Suppressor macrophage (primary cell): ENCODE data around the gene PIK3R2.
"Not testable (repeated sequence)": the region's sequence is repeated elsewhere in the genome, so short reads cannot be mapped to it uniquely, and the experiment has no call there.

Source experiments
- DNase-seq, 4 experiments: peaks; one replicate each; pipeline ENCODE4 v3.0.0-alpha.2; 2020 to 2022
- total RNA-seq, 17 experiments: gene quantifications; one replicate each; lab custom pipeline; 2026; ENCODE audit warnings: mixed read lengths in 6 of 17, inconsistent platforms in 3 of 17; lab: John Stamatoyannopoulos, UW

The PIK3R2 gene
- total RNA-seq = 0 to 0.33 (median 0.05) reads per million in 17 experiments

GRCh38 chr19:18152817-18153555 is at the start of gene PIK3R2:
Gene PIK3R2, plus strand, starts transcription at chr19:18153163. Its CDS starts 2,717 bp downstream, at chr19:18155880.
- peak; percentile 100 for DNase-seq

DNA sequence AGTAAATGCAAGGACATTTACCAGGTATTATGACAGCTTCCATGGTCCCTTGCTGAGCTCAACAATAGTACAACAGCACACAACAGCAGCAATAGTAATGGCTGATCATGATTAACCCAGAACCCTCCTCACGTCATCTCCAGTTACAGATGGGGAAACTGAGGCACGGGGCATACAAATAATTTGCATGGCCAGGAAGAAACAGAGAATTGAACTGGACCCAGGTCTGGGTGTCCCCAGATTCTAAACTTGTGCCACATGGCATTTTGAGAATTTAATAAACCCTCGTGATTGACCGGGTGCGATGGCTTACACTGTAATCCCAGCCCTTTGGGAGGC is 48.2 kb upstream of the PIK3R2 start:
- DNase-seq = no peak

DNA sequence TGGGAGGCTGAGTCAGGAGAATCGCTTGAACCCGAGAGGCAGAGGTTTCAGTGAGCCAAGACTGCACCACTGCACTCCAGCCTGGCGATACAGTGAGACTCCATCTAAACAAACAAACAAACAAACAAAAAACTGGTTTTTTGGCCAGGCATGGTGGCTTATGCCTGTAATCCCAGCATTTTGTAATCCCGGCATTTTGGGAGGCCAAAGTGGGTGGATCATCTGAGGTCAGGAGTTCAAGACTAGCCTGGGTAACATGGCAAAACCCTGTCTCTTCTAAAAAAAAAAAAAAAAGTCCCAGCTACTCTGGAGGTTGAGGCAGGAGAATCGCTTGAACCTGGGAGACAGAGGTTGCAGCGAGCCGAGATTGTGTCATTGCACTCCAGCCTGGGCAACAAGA is 47.7 kb upstream of the PIK3R2 start:
- DNase-seq = not testable (repeated sequence)

GRCh38 chr19:18107235-18107634 is 45.7 kb upstream of the PIK3R2 start:
- DNase-seq = no peak

DNA sequence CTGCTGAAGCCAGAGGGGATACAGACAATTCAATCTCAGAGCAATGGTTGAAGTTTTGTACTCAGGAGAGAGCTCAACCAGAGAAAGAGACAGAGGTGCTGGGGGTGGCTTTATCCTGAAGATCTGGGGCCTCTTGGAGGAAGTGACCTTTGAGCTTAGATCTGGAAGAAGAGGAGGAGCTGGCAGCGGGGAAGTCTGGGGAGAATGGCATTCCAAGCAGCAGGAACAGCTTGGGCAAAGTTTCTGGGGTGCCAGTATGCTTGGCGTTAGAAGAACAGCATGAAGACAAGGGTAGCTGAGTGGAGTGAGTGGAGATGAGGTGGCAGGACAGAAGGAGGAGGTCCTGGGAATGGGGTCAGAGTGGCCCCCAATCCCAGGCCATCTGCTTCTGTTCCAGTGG is 44.1 kb upstream of the PIK3R2 start:
- DNase-seq = peak in 1 of 4 experiments; percentile 35

DNA sequence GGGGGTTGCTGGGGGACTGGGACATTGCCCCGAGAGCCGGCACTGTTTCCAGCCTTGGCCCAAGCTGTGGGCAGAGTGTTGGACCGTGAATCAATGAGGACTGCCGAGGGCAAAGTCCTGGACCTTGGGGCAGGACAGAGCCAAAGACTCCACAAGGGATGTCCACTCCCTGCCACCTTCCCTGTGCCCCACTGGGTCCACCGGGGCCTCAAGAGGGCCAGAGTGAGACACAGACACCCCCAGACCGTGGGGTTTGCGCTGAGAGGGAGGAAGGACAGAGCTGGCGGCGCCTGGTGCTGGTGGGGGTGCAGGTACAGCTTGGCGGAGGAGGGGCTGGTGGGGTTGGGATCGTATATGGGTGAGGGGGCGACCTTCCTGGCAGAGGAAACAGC is 43.6 kb upstream of the PIK3R2 start:
- DNase-seq = no peak

DNA sequence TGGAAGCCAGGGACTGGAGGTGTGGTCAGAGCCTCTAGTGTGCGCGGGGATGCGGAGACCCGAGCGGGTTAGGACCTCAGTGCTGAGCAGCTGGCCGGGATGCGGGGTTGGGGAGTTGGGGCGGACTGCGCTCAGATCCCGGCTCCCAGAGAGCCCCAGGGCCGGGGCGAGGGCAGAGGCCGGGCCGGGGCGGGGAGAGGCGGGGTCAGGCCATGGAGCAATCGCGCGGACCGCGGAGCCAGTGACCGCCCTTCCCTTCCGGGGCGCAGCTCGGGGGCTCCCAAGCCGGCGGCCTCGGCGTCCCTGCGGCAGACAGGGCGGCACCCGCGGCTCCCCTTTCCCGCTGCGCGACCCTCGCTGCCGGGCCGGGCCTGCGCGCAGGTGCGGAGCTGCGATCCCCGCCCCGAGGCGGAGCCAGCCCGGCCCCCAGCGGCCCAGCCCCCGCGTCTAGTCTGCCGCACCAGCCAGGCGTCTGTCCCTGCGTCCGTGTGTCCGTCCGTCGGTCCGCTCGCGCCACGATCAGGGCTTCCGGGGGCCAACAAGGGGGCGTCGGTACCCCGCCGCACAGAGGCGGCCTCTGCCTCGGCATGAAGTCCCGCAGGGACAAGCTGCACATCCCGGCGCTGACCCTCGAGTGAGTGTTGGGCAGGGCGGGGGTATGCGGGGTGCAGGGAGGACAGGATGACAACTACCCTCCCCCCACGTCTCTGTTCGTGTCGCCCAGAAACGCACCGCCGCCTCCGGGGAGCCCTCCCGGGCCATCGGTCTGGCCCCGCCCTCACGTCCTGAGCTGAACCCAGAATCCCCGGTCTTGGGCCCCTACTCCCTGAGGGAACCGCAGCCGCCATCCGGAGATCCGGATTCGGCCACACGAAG is 43.0 kb upstream of the PIK3R2 start:
- peak; percentile 51 to 85 (median 70) for DNase-seq

DNA sequence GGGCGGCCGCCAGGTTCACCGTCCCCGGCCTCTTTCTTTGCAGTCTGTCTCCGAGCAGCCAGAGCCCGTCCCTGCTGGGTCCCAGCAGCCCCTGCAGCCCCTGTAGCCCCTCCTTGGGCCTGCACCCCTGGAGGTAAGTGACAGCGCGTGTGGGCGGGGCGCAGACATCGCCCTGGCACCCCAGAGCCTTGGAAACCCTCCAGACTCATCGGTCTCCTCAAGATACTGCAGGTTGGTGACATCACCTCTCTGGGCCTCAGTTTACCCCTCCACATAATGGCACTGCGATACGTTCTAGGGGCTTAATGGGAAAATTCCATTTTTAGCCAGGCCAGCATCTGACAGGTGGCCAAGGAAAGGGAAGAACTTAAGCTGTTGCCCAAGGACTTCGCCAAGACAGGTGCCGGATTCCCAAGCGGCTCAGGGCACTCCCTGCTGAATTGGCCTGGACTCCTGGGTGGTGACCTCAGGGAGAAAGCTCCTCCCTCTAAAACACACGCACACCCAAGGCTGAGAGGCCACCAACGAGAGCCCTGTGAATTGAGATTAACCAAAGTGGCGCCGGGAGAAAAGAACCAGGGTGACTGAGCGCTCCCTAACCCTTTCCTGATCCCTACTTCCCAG is 42.2 kb upstream of the PIK3R2 start:
- no peak for DNase-seq

DNA sequence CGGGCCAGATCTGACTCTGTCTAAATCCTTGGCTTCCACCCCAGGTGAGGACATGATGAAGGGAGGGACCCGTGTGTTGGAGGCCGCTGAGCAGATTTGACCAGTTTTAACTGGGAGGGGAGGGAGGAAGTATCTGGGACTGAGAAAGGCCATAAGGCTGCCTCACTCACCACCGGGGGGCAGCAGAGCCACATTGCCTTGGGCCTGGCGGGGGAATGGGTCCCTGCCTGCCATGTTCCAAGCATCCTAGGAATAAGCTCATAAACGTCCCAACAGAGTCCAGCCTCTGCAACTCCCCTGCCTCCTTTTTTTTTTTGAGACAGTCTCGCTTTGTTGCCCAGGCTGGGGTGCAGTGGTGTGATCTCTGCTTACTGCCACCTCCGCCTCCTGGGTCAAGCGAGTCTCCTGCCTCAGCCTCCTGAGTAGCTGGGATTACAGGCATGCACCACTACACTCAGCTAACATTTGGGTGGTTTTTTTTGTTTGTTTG is 39.9 kb upstream of the PIK3R2 start:
- peak; percentile 88 to 94 (median 93) for DNase-seq

DNA sequence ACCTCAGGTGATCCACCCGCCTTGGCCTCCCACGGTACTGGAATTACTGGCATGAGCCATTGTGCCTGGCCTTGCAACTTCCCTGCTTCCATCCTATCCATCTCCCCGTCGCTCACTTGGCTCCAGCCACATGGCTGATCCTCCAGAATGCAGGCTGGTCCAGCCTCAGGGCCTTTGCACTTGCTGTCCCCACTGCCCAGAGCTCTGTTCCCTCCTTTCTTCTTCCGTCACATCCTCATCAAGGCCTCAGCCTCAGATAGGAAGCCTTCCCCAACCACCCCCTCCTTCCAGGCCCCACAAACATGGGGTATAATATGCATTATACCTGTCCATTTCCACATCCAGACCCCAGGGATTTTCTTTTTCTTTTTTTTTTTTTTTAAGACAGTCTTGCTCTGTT is 39.1 kb upstream of the PIK3R2 start:
- no peak for DNase-seq

DNA sequence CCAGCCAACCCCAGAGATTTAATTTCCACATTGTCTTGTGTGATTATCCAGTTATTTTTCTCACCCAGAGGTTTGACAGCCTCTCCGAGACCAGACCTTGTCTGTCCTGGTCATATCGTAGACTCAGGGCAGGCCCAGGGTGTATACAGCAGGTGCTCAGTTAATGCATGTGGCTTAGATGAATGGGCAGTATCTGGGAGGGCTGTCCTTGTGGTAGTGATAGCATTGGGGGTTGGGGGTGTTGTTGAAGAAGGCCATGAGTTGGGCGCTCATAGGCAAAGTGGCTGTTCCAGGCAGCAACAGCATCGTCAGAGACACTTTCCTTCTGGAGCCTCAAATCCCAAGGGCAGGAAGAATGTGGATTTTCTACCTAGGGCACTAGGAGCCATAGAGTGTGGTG is 38.5 kb upstream of the PIK3R2 start:
- no peak for DNase-seq

DNA sequence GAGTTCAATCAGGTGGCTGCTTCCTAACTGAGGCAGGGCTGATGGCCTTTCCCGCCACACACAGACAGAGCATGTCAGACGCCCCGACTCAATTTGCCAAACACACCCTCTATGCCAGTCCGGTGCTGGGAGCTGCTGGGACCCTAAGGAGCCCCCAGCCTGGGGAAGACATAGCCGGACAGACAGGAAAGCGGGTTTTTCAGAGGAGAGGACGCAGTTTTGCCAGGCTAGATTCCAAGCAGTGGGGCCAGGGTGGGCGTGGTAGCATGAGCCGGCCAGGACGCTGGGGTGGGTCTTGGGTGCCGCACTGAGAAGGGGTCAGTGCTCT is 35.6 kb upstream of the PIK3R2 start:
- DNase-seq = no peak

GRCh38 chr19:18117692-18118378 is 35.1 kb upstream of the PIK3R2 start:
- peak; percentile 93 to 99 (median 96) for DNase-seq

- no peak for DNase-seq
Measured at GRCh38 chr19:18118420-18119012, 34.4 kb upstream of the PIK3R2 start.

DNA sequence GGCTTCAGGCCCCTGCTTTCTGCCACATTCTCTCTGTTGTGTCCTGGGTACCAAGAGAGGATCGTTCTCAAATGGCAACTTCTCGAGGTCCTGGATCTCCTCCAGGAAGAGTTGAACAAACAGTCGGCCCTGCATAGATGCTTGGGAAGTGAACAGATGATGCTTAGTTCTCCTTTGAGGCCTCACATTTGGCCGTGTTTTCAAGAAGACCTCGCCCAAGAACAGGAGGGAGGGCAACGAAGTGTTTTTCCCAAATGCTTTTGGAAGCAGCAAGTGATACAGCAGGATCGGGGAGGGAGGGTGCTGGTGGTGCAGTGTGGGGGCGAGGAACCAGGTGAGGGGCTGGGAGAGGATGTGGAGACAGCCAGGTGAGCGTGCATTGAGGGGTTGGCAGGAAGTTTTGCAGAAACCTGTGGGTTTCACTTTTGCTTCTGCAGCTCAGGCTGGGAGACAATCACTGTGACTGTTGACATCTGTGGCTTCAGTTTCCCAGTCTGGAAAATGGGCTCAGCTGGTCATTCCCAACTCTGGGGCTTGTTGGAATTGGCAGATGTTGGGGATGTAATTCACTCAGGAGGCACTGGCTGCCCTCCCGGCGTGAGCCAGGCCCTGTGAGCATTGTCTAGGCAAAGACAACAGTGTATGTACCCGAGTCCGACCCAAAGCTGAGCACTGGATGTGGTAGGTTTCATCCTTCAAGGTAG is 33.8 kb upstream of the PIK3R2 start:
- DNase-seq = no peak

DNA sequence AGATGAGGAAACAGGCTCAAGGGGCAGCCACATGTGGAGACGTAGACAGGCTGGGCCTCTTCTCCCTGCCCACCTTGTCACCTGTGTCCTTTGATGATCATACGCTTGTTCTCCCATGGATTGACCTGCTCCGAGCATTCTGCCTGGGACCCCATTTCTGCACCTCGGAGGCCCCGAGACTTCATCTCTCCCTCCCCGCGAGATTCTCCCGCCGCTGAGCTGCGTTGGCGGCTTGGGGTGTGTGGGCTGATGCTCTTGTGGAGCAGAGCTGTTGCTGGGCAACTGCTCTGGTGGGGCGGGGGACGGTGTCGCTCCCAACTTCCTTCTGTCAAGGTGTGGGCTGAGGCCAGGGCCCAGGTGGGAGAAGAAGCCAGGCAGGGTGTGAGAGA is 33.3 kb upstream of the PIK3R2 start:
- no peak for DNase-seq

DNA sequence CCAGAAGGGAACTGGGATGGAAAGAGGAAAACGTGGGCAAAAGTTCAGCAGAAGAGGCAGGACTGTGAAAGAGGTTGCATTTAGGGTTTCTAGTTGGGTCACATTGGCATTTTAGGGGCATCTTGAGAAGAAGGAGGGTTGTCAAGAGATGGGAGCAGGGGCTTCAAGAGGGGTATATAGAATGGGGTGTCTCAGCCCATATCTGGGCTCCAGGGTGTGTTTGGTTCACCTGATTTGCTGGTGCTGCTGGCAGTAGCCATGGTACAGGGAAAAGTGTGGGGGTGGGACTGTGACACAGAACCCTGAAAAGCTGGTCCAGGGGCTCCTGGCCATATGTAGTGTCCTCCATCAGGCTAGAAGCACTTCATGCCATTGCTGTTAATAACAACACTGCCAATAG is 32.8 kb upstream of the PIK3R2 start:
- no peak for DNase-seq

GRCh38 chr19:18121166-18121565 is 31.8 kb upstream of the PIK3R2 start:
- DNase-seq = no peak

GRCh38 chr19:18122424-18122823 is 30.5 kb upstream of the PIK3R2 start:
- no peak for DNase-seq

GRCh38 chr19:18122860-18123795 is 29.8 kb upstream of the PIK3R2 start:
- DNase-seq = peak in 1 of 4 experiments; percentile 16

DNA sequence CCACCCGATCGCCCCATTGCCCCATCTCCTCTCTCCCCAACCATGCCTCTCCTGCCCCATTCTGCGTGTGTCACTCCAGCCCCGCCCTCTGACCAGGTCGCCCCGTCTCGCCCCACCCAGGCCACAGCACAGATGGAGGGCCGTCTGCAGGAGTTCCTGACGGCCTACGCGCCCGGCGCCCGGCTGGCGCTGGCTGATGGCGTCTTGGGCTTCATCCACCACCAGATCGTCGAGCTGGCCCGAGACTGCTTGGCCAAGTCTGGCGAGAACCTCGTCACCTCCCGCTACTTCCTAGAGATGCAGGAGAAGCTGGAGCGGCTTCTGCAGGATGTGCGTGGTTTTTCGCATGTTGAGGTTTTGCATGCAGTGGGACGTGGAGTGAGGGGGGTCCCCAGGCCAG is 29.1 kb upstream of the PIK3R2 start:
- DNase-seq = no peak
